HG03558 (cell line): ENCODE measurements around the gene PARP12.

Source experiments
- ATAC-seq: cut with Tn5 transposase; IDR thresholded peaks from one replicate; pipeline ENCODE4 v1.9.1; 2021; ENCODE audit warnings: moderate number of reproducible peaks; ENCODE audit not compliant: unreplicated experiment; ENCODE audit errors: extremely low read depth

The PARP12 gene

DNA sequence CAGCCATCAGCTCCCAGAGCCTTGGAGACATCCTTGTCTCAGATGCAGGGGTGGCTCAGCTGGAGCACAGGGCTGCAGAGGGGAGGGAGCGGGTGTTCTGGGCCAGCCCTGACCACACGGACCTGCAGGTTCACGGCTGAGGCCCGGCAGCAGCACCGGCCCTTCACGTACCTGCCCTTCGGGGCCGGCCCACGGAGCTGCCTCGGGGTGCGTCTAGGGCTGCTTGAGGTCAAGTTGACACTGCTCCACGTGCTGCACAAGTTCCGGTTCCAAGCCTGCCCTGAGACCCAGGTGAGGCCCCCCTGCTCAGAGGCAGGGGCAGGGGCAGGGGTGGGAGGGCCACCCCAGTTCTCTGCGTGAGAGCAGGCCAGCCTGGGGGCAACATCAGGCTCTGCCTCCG, 45.2 kb downstream of the PARP12 start:
- ATAC-seq: no peak

DNA sequence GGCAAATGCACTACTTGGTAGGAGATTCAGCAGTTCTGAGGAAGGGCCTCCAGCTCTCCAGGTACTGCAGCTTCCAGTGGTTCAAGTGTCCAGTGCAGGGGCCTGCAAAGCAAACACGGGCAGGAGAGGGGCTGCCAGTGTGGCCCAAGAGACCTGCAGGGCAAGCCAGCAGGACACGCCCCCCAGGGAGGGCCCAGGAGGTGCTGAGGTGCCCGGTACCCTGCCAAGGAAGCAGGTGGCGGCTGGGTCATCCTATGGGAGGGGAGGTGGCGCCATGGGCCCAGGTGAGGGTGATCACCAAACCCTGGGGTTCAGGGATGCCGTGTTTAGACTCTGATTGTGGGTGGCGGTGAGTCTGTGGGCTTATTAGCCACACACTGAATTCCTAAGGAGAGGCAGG, 45.7 kb downstream of the PARP12 start:
- ATAC-seq: no peak

DNA sequence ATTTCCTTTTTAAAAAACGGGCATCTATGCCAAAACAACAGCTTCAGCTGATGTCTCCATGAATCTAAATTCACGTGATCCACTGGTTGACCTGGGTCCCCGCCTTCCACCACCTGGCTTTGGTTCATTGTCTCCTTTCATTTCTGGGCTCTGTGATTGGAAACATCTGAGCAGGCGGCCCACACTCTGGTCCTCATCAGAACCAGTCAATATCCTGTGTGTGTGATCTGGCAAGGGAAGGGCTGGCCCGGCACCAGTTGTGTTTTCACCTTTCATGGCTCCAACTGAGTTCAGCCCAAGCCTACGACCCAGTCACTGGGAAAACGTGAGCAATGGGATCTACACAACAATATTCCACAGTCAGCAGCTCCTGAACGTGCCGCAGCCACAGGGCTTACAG, 46.2 kb downstream of the PARP12 start:
- ATAC-seq: no peak

DNA sequence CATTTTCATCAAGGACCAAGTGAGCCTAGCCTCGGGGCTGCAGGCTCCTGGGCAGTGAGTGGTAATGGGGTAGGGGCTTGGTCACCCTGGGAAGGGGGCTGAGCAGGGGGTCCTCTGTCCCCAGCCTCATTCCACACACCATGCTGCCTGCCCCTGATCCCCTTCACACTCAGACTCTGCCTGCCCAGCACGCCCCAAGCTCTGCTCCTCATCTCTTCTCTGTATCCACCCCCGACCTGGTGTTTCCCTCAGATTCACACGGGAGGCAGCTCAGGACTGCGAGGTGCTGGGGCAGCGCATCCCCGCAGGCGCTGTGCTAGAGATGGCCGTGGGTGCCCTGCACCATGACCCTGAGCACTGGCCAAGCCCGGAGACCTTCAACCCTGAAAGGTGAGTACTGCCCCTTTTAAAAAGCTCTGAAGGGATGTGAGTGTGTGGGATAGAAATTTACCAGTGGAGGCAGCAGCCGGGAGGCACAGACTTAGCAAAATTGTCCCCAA, 47.2 kb downstream of the PARP12 start:
- no peak for ATAC-seq

DNA sequence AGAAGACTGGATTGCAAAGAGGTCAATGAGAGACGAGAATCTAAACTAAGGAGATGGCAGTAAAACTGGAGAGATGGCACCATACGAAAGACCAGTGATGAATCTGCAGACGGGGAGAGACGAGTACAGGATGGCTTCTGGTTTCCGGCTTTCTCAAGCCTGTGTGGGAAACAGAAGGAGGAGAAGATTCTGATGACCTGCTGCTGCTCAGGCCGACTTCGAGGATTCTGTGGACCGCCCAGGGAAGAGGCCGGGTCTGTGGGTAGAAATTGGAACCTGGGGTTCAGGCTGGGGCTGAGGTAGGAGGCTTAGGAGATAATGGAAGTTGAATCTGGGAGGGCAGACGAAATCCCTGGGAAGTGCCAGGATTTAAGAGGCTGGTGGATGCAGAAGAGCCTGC, 48.6 kb downstream of the PARP12 start:
- ATAC-seq: no peak

DNA sequence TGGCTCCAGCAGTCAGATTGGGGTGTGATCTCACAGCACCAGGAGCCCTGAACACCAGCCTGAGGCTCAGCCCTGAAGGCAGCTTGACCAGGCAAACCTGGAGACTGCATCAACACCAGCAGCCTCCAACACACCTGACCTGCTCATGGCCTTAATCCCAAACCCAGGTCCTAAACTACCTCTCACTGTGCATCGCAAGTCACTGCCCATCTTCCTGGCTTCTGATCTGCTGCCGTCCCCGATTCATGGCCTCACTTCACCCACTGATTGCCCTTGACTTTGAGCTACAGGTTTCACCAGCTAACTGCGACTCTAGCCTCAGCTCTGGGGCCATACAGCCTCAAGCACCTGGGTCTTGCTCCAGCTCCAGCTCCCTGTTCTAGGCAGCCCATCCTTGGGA, 49.1 kb downstream of the PARP12 start:
- no peak for ATAC-seq

DNA sequence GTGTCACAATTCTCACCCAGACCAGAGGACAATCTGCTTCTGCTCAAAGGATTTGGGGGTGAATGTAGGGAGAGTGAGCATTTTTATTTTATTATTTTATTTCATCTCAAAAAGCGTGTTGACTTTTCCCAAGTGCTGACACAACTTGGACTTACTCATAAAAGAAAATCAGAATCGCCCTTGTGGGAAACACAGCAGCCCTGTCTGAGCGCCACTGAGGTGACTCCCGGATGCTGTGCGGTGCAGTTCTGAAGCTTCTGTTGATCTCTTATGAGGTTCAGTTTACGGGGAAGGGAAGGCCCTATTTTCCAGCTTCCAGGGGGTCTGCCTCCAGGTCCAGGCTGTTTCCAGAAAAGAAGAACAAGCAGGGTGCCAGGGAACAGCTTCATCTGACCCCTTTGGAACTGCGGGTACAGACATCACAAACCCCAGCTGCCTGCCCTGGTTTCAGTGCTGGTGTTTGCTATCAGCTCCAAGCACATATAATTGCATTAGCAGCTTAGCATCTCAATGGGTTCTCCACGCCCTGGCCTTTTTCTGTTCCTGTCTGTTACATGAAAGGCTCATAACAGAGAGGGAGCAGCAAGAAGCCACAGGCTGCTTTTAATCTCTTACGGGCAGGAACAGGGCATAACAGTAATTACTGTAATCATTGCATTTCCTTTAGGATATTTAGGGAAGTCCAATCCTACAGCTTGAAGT, 52.4 kb downstream of the PARP12 start:
- no peak for ATAC-seq

DNA sequence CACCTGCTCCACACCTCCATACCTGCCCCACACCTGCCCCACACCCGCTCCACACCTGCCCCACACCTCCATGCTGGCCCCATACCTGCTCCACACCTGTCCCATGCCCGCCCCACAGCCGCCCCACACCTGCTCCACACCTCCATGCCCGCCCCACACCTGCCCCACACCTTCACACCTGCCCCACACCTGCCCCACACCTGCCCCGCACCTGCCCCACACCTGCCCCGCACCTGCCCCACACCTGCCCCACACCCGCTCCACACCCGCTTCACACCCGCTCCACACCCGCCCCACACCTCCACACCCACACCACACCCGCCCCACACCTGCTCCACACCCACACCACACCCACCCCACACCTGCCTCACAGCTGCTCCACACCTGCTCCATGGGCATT, 53.0 kb downstream of the PARP12 start:
- ATAC-seq: no peak

DNA sequence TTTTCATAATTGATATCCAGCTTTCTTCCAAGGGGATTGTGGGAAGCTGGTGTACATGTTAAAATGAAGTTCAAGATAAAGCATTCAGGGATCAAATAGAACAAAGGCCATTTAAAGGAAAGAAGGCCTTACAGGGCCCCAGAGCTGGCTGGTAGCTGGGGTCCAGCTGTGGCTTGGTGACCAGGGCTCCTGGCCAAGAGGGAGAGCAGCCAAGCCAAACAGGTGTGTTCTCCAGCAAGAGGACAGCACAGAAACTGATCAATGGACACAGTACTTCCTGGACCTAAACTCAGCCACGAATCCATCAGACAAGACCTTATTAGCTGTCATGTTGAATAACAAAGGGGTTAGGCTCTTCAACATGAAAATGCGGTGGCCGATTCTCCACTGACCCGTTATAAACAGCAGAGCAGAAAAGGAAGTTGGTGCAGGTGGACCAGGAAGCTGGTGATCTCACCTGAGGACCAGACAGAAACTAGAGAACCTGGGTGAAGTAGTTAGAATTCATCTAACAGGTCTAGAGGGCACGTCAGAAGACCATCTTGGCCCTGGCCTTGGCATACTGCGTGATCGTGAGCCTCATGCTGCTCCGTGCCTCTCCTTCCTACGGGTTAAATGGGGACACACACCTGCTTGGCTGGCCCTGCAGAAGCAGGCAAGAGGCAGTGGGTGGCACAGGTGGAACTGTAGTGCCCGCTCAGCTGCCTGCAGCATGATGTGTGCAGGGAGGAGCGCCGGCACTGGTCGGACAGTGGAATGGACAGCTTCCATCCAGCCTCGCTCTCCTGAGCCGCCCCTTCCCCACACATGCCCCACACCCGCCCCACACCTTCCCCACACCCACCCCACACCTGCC, 53.8 kb downstream of the PARP12 start:
- no peak for ATAC-seq

DNA sequence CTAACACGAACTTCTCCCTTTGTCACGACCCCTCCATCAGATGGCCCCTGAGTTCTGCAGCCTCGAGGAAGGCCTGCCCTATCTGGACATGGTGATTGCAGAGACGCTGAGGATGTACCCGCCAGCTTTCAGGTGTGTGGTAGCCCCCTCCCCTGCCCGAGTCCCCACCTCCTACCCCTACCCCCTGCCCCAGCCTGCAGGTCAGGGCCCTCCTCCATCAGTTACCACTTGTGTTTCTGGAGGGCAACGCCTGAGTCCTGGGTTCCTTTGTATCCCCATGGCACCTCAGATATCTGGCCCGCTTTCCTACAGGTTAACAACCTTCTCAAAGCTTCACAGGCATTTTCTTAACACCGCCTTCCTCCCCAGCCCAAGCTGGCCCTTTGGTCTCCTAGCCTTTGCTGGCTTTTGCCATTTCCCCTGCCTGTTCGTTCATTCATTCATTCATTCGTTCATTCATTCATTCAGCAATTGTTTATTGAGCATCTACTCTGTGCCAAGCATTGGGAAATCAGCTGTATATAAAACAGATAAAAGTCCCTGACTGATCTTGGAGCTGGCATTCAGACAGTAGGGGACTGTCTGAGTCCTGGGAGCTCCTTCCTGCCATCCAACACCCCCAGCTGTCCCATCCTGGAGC, 55.6 kb downstream of the PARP12 start:
- no peak for ATAC-seq

DNA sequence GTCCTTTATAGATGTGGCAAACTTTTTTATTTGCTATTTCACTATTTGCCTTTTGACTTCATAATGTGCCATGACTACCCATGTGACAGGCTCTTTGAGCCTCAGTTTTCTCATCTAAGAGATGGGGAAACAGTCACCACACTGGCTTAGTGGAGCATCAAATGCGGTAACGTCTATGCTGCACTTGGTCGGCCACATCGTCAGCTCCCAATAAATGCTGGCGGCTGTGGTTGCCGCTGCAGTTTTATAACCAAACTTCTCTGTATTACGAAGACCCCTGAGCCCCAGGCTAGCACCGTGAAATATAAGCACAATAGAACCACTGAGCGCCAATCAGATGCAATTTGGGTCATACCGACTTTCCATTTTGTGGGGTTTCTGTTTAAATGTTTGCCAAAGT, 56.2 kb downstream of the PARP12 start:
- ATAC-seq: no peak

DNA sequence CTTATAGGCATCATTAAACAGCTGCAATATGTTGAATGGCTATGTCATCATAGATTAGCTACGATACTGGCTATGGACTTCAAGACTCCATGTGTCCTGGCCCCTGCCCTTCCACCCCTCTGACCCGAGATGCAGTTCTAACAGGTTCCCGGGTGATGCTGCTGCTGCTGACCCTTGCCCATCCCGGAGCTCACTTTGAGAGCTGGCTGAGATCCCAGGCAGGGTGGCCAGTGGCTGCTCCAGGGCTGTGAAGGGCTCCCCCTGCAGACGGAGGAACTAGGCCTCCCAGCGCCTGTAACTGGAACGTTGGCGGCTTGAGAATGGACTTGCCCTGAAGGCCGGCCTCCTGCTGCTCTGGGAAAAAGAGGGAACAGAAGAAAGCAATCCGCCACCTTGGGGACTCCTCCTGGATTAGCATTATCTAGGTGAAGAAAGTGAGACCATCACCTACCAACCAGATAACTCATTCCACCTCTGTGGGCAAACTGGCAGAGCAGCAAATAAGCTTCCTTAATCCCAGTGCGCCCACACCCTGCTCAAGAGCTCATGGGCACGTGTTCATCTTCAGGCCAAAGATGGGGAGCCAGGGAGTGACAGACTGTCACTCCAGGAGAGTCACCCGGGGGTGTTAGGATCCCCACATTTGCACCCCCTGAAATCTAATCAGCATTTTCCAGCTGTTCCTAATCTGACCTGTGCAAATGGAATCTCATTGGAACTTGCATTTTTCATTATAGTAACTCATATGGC, 56.8 kb downstream of the PARP12 start:
- ATAC-seq: no peak

DNA sequence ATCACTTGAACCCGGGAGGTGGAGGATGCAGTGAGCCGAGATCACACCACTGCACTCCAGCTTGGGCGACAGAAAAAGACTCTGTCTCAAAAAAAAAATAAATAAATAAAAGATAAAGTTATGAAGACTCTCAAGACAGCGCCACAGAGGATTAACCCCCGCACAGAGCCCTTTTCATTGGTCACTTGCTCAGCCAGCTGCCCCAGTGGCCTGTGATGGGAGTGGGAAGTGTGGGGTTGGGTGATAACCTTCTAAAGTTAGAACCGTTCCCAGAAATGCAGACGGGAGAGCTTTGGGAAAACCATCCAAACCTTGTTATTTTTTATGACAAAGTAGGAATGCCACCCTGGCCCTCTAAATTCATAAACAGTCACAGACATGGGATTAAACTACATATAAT, 57.4 kb downstream of the PARP12 start:
- ATAC-seq: no peak

DNA sequence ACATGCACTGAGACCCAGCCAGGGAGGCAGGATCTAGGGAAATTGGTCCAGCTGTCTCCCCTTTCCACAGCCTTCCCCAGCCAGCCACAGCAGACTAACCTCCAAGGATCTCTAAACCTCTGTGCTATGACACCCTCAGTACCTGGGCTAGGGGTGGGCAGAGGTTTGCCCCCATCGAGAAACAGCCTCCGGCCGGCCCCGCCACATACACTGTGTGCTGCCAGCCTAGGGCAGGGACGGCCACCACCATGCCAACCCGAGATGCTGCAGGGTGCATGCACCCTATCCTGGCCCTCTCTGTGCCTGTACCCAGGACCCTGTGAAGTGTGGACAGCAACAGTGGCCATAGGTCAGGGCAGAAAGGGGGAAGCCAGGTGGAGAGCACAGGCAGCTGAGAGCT, 58.1 kb downstream of the PARP12 start:
- ATAC-seq: no peak

DNA sequence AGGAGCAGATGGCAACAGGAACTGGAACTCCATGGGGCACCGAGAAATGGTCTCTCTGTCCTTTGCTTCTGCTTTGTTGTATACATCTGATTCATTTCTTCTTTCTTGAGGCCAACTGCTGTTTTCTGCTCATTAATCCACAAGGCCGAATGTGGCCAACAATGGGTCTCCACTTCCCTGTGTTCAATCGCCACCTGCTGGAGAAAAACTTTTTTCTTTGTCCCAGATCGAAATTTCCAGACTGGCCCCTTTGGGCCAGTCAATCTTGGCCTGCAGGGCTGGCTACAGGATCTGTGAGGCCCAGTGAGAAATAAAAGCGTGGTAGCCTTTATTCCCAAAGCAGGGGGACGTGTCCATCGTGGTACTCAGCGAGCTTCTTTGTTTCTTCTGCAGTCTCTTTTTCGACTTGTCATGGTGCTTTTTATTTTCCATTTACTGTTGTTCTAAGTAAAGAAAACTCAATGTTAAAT, 58.8 kb downstream of the PARP12 start:
- no peak for ATAC-seq

DNA sequence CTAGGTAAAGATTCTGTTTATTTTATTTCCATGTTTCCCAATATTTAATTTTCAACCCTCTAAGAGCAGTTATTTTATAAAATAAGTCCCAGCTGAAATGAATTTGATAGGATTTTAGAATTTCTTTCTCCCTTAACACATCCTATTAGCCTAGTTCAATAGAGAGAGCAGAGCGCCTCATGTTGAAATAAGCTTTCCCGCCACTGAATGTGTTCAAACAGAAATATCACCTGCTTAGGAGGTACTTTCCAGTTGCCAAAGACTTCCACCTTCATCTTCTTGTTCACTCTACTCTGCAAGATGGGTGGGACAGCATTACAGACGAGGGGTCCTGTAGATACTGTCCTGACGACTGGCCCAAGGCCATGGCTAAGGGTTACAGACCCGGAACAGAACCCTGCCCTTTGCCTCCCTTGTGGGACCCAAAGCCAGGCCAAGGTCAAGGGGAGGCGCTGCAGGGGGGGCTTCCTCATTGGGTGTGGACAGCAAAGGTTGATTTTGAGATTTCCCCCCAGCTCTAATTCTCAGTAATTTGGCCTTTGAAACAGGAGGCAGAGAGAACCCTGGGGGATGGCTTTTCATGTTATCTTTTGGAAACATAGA, 62.0 kb downstream of the PARP12 start:
- no peak for ATAC-seq

DNA sequence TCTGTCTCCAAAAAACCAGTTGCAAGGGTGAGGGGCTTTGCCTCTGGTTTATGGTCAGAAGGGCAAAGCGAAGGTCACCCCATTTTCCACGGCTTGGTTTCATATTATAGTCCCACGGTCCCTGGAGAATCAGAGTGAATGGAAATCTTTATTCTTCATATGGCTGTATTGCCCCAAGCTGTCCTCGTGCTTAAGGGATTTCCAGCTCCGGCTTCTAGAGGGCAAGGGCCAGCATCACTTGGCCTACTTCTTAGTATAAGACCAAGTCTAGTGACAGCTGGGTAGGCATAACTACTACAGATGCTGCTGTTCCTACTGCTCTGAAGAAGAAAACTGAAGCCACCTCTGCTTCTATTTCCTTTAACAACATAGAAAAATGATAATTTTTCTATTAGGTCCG, 63.2 kb downstream of the PARP12 start:
- ATAC-seq: no peak

DNA sequence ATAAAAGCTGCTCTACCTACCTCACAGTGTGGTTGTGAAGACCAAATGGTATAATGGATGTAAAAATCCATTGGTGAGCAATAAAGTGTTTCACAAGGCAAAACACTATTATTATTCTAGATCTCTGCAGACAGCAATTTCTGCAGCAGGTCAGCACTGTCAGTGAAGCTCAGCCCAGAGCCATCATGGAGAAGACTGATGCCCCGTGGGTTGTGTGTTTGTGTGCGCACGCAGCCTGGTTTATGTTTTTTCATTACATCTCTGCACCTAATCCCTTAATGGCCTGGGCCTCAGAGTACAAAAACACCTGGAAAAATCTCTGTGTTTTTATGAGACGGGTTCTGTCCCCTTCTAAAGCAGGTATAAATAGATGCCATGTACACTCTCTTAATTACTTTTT, 64.2 kb downstream of the PARP12 start:
- ATAC-seq: no peak

DNA sequence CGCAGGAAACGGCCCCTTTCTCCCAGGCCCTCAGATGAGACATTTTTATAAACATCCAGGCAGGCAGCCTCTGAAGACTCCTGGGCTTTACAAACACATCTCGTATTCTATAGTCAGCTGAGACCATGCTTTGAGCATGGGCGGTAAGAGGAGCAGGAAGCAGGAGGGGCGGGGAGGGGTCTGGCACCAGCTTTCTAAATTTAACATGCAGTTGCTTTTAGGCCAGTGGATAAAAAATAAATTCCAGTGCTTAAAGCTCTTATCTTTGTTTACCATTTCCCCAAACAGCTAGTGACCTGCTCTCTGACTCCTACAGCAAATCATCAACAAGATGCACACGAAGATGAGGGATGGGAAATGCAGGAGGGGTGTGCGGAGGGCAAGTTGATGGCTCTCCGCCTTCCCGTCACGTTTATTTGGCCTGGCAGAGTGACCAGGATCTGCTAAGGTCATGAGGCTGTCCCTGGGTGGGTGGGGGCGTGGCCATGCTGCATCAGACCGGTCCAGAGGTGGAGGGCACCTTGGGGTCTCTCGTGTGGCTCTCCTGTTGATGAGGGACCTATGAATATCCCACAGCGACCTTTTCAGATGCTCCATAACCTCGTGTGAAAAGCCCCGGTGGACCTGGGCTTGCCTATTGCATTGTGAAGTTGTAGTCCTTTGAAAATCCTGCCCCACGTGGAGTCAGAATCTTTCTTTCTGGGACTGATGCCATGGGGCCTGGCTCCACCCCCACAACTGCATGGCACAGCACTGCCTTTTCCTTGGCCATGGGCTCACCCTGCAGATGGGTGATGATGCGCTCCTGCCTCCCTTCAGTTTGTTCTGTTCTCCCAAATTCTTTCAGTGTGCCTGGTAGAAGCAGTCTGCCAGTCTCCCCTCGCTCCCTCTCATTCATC, 67.5 kb downstream of the PARP12 start:
- ATAC-seq: no peak
